HCT116 (cell line): Measurements from ENCODE around the gene ALG13. TPM values are rescaled to one million over a fixed set of nuclear protein-coding genes. Genes with fewer than 3 reads are reported as not detected.

Source experiments
- ATAC-seq: fragments of 200-7000 bp; cut with Tn5 transposase; 2 replicates; pipeline ENCODE4 v1.9.1; 2020; ENCODE audit warnings: mild to moderate bottlenecking, moderate library complexity
- Bru-seq: library from RNA; stranded (reverse); fragments of 400-500 nt; gene quantifications from one replicate; lab custom pipeline; 2021; lab: Mats Ljungman, UMichigan
- BruChase-seq, 2 experiments: library from RNA; stranded (reverse); fragments of 400-500 nt; gene quantifications; one replicate each; lab custom pipeline; 2021; lab: Mats Ljungman, UMichigan
- BruUV-seq: library from RNA; stranded (reverse); fragments of 400-500 nt; replicated peaks from 2 replicates; lab custom pipeline; 2021; lab: Mats Ljungman, UMichigan
- CTCF ChIA-PET: fragments of 300-600 bp; sonication (Branson Sonifier 250); formaldehyde crosslinking; loops from one replicate; lab custom pipeline; 2021; ENCODE audit warnings: antibody characterized with exemption; lab: Charles Lee
- POLR2A ChIA-PET: fragments of 300-600, 350-600 bp; sonication (Branson Sonifier 250); formaldehyde crosslinking; loops from one replicate; lab custom pipeline; 2021; ENCODE audit warnings: antibody characterized with exemption; lab: Charles Lee
- RAD21 ChIA-PET, 2 experiments: fragments of 300-600 bp; sonication (Branson Sonifier 250); formaldehyde crosslinking; loops; one replicate each; lab custom pipeline; 2023; ENCODE audit warnings: low total read pairs in 2 of 2; ENCODE audit not compliant: uncharacterized antibody in 2 of 2, unreplicated experiment in 2 of 2, low non-redundant PET in 1 of 2; lab: Charles Lee
- DNase-seq: peaks from one replicate; pipeline ENCODE4 v3.0.0-alpha.2; 2010; ENCODE audit warnings: low read depth, low spot score
- H2AFZ ChIP-seq: fragments of 200-600 bp; shearing (Covaris generic), sonication (generic); 2 replicates; pipeline ENCODE4 v1.6.1; 2017; ENCODE audit warnings: low read depth, mixed run types, mixed read lengths, antibody characterized with exemption, low read length; ENCODE audit not compliant: poor library complexity, severe bottlenecking
- H3K27ac ChIP-seq: 2 replicates; pipeline ENCODE4 v1.5.1; 2012; ENCODE audit warnings: low read depth, low read length
- H3K27me3 ChIP-seq: fragments of 200-600 bp; sonication (generic); 2 replicates; pipeline ENCODE4 v1.6.1; 2016; ENCODE audit warnings: mixed run types, low read length, mixed read lengths; ENCODE audit not compliant: insufficient read depth
- H3K36me3 ChIP-seq, 2 experiments: fragments of 200-500 bp in 1 of 2; fragments of 200-600 bp in 1 of 2; sonication (Bioruptor generic) in 1 of 2; sonication (generic) in 1 of 2; 2 replicates each; pipeline versions ENCODE4 v1.5.1 to v1.6.1; 2014 to 2016; ENCODE audit warnings: low read length in 2 of 2, inconsistent platforms in 1 of 2, mixed read lengths in 1 of 2, mixed run types in 1 of 2; ENCODE audit not compliant: insufficient read depth in 2 of 2, control insufficient read depth in 1 of 2
- H3K4me1 ChIP-seq, 2 experiments: fragments of 200-600 bp in 1 of 2; sonication (generic) in 1 of 2; 2 replicates each; pipeline versions ENCODE4 v1.5.1 to v1.6.1; 2012 to 2017; ENCODE audit warnings: low read length in 2 of 2, inconsistent platforms in 1 of 2, mild to moderate bottlenecking in 1 of 2, mixed read lengths in 1 of 2, mixed run types in 1 of 2, moderate library complexity in 1 of 2; ENCODE audit not compliant: insufficient read depth in 2 of 2, control insufficient read depth in 1 of 2
- H3K4me2 ChIP-seq: fragments of 200-600 bp; sonication (generic); 2 replicates; pipeline ENCODE4 v1.6.1; 2017; ENCODE audit warnings: mixed run types, low read length, mixed read lengths
- H3K4me3 ChIP-seq, 2 experiments: fragments of 200-600 bp in 1 of 2; sonication (generic) in 1 of 2; replicated peaks in 1 of 2; 2 replicates each; pipeline ENCODE4 v1.5.1; 2011 to 2016; ENCODE audit warnings: low read length in 2 of 2, control low read depth in 1 of 2, low read depth in 1 of 2, mild to moderate bottlenecking in 1 of 2, mixed read lengths in 1 of 2, mixed run types in 1 of 2
- H3K79me2 ChIP-seq: fragments of 200-600 bp; sonication (generic); 2 replicates; pipeline ENCODE4 v1.6.1; 2017; ENCODE audit warnings: mild to moderate bottlenecking, mixed run types, low read length, moderate library complexity, mixed read lengths; ENCODE audit not compliant: insufficient read depth
- H3K9ac ChIP-seq: fragments of 200-600 bp; sonication (generic); 2 replicates; pipeline ENCODE4 v1.6.1; 2016; ENCODE audit warnings: low read length, mixed read lengths
- H3K9me2 ChIP-seq: fragments of 200-600 bp; sonication (generic), shearing (Covaris generic); 2 replicates; pipeline ENCODE4 v1.6.1; 2017; ENCODE audit warnings: mixed run types, mild to moderate bottlenecking, moderate library complexity; ENCODE audit not compliant: insufficient read depth
- H3K9me3 ChIP-seq, 2 experiments: fragments of 200-500 bp in 1 of 2; fragments of 200-600 bp in 1 of 2; sonication (Bioruptor generic) in 1 of 2; sonication (generic) in 1 of 2; 2 replicates each; pipeline ENCODE4 v1.6.1; 2014 to 2017; ENCODE audit warnings: low read length in 2 of 2, mixed read lengths in 2 of 2, inconsistent platforms in 1 of 2, low read depth in 1 of 2, mild to moderate bottlenecking in 1 of 2, mixed run types in 1 of 2, moderate library complexity in 1 of 2; ENCODE audit not compliant: control insufficient read depth in 1 of 2, insufficient read depth in 1 of 2
- H4K20me1 ChIP-seq: fragments of 200-600 bp; sonication (generic), shearing (Covaris generic); 2 replicates; pipeline ENCODE4 v1.6.1; 2017; ENCODE audit warnings: mixed run types, mild to moderate bottlenecking, moderate library complexity; ENCODE audit not compliant: insufficient read depth
- CEBPB ChIP-seq: IDR thresholded peaks from 2 replicates; pipeline ENCODE4 v1.6.1; 2012; ENCODE audit warnings: low read depth
- EGR1 ChIP-seq: IDR thresholded peaks from 2 replicates; pipeline ENCODE4 v1.6.1; 2012; ENCODE audit warnings: low read depth
- ELF1 ChIP-seq: IDR thresholded peaks from 2 replicates; pipeline ENCODE4 v1.6.1; 2012; ENCODE audit warnings: low read depth, borderline replicate concordance
- EZH2 ChIP-seq: fragments of 200-600 bp; sonication (generic); IDR thresholded peaks from 2 replicates; pipeline ENCODE4 v1.6.1; 2017; ENCODE audit warnings: antibody characterized with exemption, mixed run types
- FOSL1 ChIP-seq: IDR thresholded peaks from 2 replicates; pipeline ENCODE4 v1.6.1; 2012; ENCODE audit warnings: low read depth
- RAD21 ChIP-seq: IDR thresholded peaks from 2 replicates; pipeline ENCODE4 v1.6.1; 2012; ENCODE audit warnings: low read depth, mild to moderate bottlenecking
- SP1 ChIP-seq: IDR thresholded peaks from 2 replicates; pipeline ENCODE4 v1.6.1; 2012; ENCODE audit warnings: low read depth
- SRF ChIP-seq: IDR thresholded peaks from 2 replicates; pipeline ENCODE4 v1.6.1; 2012; ENCODE audit warnings: low read depth
- TCF7L2 ChIP-seq: IDR thresholded peaks from 2 replicates; pipeline ENCODE4 v1.7.0; 2011; ENCODE audit warnings: borderline replicate concordance, inconsistent platforms; ENCODE audit not compliant: insufficient read depth, insufficient read length; ENCODE audit errors: extremely low read depth
- YY1 ChIP-seq: IDR thresholded peaks from 2 replicates; pipeline ENCODE4 v1.6.1; 2011; ENCODE audit warnings: low read length, low read depth, moderate library complexity, mild to moderate bottlenecking; ENCODE audit not compliant: insufficient replicate concordance; ENCODE audit errors: extremely low read depth
- ZFX ChIP-seq: fragments of 450-650 bp; IDR thresholded peaks from 2 replicates; pipeline ENCODE4 v1.6.1; 2017
- ZNF274 ChIP-seq: fragments of 200-500 bp; sonication (Bioruptor generic); IDR thresholded peaks from 2 replicates; pipeline ENCODE4 v1.6.1; 2014; ENCODE audit warnings: mild to moderate bottlenecking, low read depth, low read length, inconsistent platforms
- intact Hi-C: fragments of 100-400 bp; cut with micrococcal nuclease; formaldehyde crosslinking; loops from 2 replicates; pipeline ENCODE4 v1.10.0; 2022
- long read RNA-seq: library from polyadenylated mRNA; unstranded; transcript quantifications from one replicate; pipeline ENCODE4 v2.0.0, GENCODE V29; 2021; ENCODE audit not compliant: unreplicated experiment
- polyA plus RNA-seq: library from polyadenylated mRNA; unstranded; fragments of >200 nt; gene quantifications from 2 replicates; pipeline ENCODE4 v1.2.1, GENCODE V29; 2012; ENCODE audit warnings: missing spikeins
- total RNA-seq: library from RNA; stranded (reverse); gene quantifications from one replicate; pipeline ENCODE4 v1.2.1, GENCODE V29; 2021; ENCODE audit not compliant: unreplicated experiment
- TF ChIP-seq, protein P1 (sequence below): IDR thresholded peaks from 2 replicates; pipeline ENCODE4 v1.6.1; 2012; ENCODE audit warnings: low read depth
- TF ChIP-seq, protein P2 (sequence below), 3 experiments: fragments of 200-600 bp in 1 of 3; sonication (generic) in 1 of 3; IDR thresholded peaks in 2 of 3; conservative IDR thresholded peaks in 1 of 3; 2 replicates each; pipeline ENCODE4 v1.5.1; 2012 to 2017; ENCODE audit warnings: low read depth in 2 of 3, low read length in 2 of 3, antibody characterized with exemption in 1 of 3, borderline replicate concordance in 1 of 3, control low read depth in 1 of 3, mild to moderate bottlenecking in 1 of 3, mixed read lengths in 1 of 3, mixed run types in 1 of 3, moderate library complexity in 1 of 3; ENCODE audit not compliant: insufficient read depth in 1 of 3
- TF ChIP-seq, protein P3 (sequence below): IDR thresholded peaks from 2 replicates; pipeline ENCODE4 v1.6.1; 2011; ENCODE audit warnings: mild to moderate bottlenecking, low read length, moderate library complexity; ENCODE audit not compliant: insufficient replicate concordance; ENCODE audit errors: extremely low read depth

The ALG13 gene
- total RNA-seq (50.4 TPM), Bru-seq, nascent RNA (percentile 83 among the genes with signal in this experiment), BruChase-seq, experiment 1, labeled RNA remaining after a 6-hour chase (percentile 94 among the genes with signal in this experiment), BruChase-seq, experiment 2, labeled RNA remaining after a 2-hour chase (percentile 95 among the genes with signal in this experiment)
- polyA plus RNA-seq: 35.6 and 37.3 TPM in 2 replicates
- long read RNA-seq, transcript ALG13-207 (4 exons, 916 nt): minor isoform, 8 of 30 reads
- long read RNA-seq, transcript ALG13-202 (4 exons, 2,770 nt): major isoform, 9 of 30 reads
- long read RNA-seq, partial matches to known transcripts: 5 of 30 reads
- long read RNA-seq, other reads (novel, unspliced or antisense): 3 of 30 reads

DNA sequence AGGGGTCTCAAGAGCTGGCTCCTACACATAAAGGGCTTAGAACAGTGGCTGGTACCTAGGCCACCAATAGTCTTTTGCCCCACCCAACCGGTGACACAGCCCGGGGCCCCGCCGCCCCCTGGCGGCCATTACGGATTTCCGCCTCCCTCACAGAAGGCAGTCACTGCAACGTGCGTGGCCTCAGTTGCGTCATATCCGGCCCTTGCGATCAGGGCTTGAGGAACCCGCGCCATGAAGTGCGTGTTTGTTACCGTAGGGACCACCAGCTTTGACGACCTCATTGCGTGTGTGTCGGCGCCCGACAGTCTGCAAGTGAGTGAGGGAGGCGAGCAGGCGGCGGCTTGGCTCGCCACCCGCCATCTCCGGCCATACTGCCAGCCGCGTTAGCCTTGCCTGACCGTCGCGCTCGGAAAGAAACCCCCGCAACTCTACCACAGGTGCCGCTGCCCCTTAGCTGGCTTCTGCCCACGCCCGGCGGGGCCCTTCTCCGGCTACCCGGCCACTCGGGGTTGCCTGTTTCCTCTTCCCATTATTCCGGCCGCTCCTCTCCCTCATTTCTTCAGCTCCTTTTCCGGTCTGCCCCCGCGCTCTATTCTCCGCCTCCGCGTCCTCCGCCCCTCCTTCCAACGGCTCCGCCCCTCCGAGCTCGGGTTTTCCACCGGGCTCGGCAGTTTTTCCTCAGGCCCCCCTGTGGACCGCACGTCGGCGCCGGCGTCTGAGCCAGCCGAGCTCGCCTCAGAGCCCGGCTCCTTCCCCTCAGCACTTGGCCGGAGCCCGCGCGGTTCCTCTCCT is at the start of gene ALG13:
ALG13 (plus strand) TSS at position 183 of the 792 bp plus-strand sequence; CDS start at position 232, 49 bp downstream.
- H2AFZ ChIP-seq: no peak within 1 kb of the TSS
- TF ChIP-seq EGR1 (peak; percentile 70), ZNF274 (no peak), ELF1 (peak; percentile 34; the same call in 1 of the 2 replicates), SRF (no peak), ZFX (no peak), EZH2 (no peak), RAD21 (peak; percentile 25; the same call in 1 of the 2 replicates), SP1 (peak; percentile 25; the same call in 1 of the 2 replicates), CEBPB (peak; percentile 80), TCF7L2 (no peak), YY1 (peak; percentile 86), FOSL1 (peak; percentile 24; the same call in 1 of the 2 replicates)
- TF ChIP-seq, protein P1, sequence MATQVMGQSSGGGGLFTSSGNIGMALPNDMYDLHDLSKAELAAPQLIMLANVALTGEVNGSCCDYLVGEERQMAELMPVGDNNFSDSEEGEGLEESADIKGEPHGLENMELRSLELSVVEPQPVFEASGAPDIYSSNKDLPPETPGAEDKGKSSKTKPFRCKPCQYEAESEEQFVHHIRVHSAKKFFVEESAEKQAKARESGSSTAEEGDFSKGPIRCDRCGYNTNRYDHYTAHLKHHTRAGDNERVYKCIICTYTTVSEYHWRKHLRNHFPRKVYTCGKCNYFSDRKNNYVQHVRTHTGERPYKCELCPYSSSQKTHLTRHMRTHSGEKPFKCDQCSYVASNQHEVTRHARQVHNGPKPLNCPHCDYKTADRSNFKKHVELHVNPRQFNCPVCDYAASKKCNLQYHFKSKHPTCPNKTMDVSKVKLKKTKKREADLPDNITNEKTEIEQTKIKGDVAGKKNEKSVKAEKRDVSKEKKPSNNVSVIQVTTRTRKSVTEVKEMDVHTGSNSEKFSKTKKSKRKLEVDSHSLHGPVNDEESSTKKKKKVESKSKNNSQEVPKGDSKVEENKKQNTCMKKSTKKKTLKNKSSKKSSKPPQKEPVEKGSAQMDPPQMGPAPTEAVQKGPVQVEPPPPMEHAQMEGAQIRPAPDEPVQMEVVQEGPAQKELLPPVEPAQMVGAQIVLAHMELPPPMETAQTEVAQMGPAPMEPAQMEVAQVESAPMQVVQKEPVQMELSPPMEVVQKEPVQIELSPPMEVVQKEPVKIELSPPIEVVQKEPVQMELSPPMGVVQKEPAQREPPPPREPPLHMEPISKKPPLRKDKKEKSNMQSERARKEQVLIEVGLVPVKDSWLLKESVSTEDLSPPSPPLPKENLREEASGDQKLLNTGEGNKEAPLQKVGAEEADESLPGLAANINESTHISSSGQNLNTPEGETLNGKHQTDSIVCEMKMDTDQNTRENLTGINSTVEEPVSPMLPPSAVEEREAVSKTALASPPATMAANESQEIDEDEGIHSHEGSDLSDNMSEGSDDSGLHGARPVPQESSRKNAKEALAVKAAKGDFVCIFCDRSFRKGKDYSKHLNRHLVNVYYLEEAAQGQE: no peak
- TF ChIP-seq, protein P2, sequence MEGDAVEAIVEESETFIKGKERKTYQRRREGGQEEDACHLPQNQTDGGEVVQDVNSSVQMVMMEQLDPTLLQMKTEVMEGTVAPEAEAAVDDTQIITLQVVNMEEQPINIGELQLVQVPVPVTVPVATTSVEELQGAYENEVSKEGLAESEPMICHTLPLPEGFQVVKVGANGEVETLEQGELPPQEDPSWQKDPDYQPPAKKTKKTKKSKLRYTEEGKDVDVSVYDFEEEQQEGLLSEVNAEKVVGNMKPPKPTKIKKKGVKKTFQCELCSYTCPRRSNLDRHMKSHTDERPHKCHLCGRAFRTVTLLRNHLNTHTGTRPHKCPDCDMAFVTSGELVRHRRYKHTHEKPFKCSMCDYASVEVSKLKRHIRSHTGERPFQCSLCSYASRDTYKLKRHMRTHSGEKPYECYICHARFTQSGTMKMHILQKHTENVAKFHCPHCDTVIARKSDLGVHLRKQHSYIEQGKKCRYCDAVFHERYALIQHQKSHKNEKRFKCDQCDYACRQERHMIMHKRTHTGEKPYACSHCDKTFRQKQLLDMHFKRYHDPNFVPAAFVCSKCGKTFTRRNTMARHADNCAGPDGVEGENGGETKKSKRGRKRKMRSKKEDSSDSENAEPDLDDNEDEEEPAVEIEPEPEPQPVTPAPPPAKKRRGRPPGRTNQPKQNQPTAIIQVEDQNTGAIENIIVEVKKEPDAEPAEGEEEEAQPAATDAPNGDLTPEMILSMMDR (IDR thresholded peaks at IDR 0.05 in 2 of 3, conservative IDR thresholded peaks at IDR 0.05 in 1 of 3; ENCODE audit: borderline replicate concordance in 1 of 3, insufficient read depth in 1 of 3, low read depth in 2 of 3, low read length in 2 of 3): peak; percentile 9 to 49 (median 45); a peak in 4 of 6 replicates
- TF ChIP-seq, protein P3, sequence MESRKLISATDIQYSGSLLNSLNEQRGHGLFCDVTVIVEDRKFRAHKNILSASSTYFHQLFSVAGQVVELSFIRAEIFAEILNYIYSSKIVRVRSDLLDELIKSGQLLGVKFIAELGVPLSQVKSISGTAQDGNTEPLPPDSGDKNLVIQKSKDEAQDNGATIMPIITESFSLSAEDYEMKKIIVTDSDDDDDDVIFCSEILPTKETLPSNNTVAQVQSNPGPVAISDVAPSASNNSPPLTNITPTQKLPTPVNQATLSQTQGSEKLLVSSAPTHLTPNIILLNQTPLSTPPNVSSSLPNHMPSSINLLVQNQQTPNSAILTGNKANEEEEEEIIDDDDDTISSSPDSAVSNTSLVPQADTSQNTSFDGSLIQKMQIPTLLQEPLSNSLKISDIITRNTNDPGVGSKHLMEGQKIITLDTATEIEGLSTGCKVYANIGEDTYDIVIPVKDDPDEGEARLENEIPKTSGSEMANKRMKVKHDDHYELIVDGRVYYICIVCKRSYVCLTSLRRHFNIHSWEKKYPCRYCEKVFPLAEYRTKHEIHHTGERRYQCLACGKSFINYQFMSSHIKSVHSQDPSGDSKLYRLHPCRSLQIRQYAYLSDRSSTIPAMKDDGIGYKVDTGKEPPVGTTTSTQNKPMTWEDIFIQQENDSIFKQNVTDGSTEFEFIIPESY: no peak

More for the DNA sequence above, at the start of gene ALG13:
- peak within 1 kb of the TSS; percentile 69 to 74 for H3K4me3 ChIP-seq
- intact Hi-C loops: no loop called here
- H3K27me3 ChIP-seq: no peaks in the 10 kb centered on the region
- no peaks in the 10 kb centered on the region for H3K9me2 ChIP-seq
- TSS peak; percentile 85 for BruUV-seq
- H3K4me1 ChIP-seq: peaks cover 0 to 4% of the 10 kb centered on the region in 2 experiments; a peak in 1 of 4 replicates
- H4K20me1 ChIP-seq: no peaks in the 10 kb centered on the region
- ATAC-seq (peak; percentile 89), DNase-seq (peak; percentile 69)
- POLR2A ChIA-PET: interaction anchor here (0.6 to 1.5 kb wide), 2 partner anchors 11 to 105 kb away, joined by 3 to 6 read pairs; no protein-coding TSS in a partner anchor
- H3K4me2 ChIP-seq: peak within 1 kb of the TSS; percentile 78
- peak within 1 kb of the TSS; percentile 89 for H3K9ac ChIP-seq
- peak within 1 kb of the TSS; percentile 96 for H3K27ac ChIP-seq
- H3K36me3 ChIP-seq: peaks cover 7 to 14% of the 10 kb centered on the region in 2 experiments; a peak in 3 of 4 replicates
- H3K9me3 ChIP-seq: no peaks in the 10 kb centered on the region
- peaks cover 31% of the 10 kb centered on the region for H3K79me2 ChIP-seq
- CTCF ChIA-PET: interaction anchor here (1.1 kb wide), 2 partner anchors 11 to 513 kb away, joined by 3 read pairs; no protein-coding TSS in a partner anchor
- RAD21 ChIA-PET: no interaction called here
